ENCODE results near the gene OR6B1.

Gene OR6B1

GRCh38 chr7:144000020-144000419 lies at the start of gene OR6B1:
Gene OR6B1 (plus strand): TSS chr7:144000320. CDS start chr7:144003997, 3,677 bp downstream.
- no peak for DNase-seq

GRCh38 chr7:143953421-143953820 lies 46.7 kb upstream of the OR6B1 start:
- no peak for DNase-seq

- DNase-seq = no peak
Measured at GRCh38 chr7:143954135-143954534, 46.0 kb upstream of the OR6B1 start.

GRCh38 chr7:143954544-143954943 lies 45.6 kb upstream of the OR6B1 start, which contains the start of gene OR2F1:
Gene OR2F1 (plus strand): TSS chr7:143954844. CDS start chr7:143959971, 5,127 bp downstream.
- DNase-seq = no peak

GRCh38 chr7:143958781-143959180 lies 41.3 kb upstream of the OR6B1 start:
- DNase-seq = no peak

- DNase-seq = no peak
Measured at GRCh38 chr7:143960813-143961610, 39.1 kb upstream of the OR6B1 start.

- no peak for DNase-seq
Measured at GRCh38 chr7:143965280-143965679, 34.8 kb upstream of the OR6B1 start.

GRCh38 chr7:143967398-143967797 lies 32.7 kb upstream of the OR6B1 start:
- no peak for DNase-seq

GRCh38 chr7:143973870-143974416 lies 26.2 kb upstream of the OR6B1 start:
- DNase-seq = no peak

GRCh38 chr7:143974459-143974858 lies 25.7 kb upstream of the OR6B1 start:
- no peak for DNase-seq

- DNase-seq = no peak
Measured at GRCh38 chr7:143975617-143976016, 24.5 kb upstream of the OR6B1 start.

- no peak for DNase-seq
Measured at GRCh38 chr7:143978585-143978984, 21.5 kb upstream of the OR6B1 start.

GRCh38 chr7:143979359-143979758 lies 20.8 kb upstream of the OR6B1 start:
- no peak for DNase-seq

- DNase-seq = no peak
Measured at GRCh38 chr7:143979998-143980397, 20.1 kb upstream of the OR6B1 start.

- no peak for DNase-seq
Measured at GRCh38 chr7:143980746-143981510, 19.2 kb upstream of the OR6B1 start.

- DNase-seq = no peak
Measured at GRCh38 chr7:143983960-143984359, 16.2 kb upstream of the OR6B1 start.

GRCh38 chr7:143987513-143987912 lies 12.6 kb upstream of the OR6B1 start:
- DNase-seq = no peak

GRCh38 chr7:143988976-143989745 lies 11.0 kb upstream of the OR6B1 start:
- DNase-seq = no peak

GRCh38 chr7:143992670-143993069 lies 7.5 kb upstream of the OR6B1 start:
- no peak for DNase-seq

GRCh38 chr7:143993924-143994323 lies 6.2 kb upstream of the OR6B1 start:
- no peak for DNase-seq

- no peak for DNase-seq
Measured at GRCh38 chr7:144001543-144001942, 1.4 kb downstream of the OR6B1 start.

GRCh38 chr7:144004703-144005102 lies 4.6 kb downstream of the OR6B1 start:
- DNase-seq = no peak

All from activated naive CD4-positive, alpha-beta T cell treated with anti-CD3 and anti-CD28 coated beads, Interleukin-2, amount 50 U/mL, for 16 hours (primary cell).